HG03460 (cell line): ENCODE results near the gene TLX1.
"Not testable (repeated sequence)": the region's sequence is repeated elsewhere in the genome, so short reads cannot be mapped to it uniquely, and the experiment has no call there.

Source experiments
- ATAC-seq: cut with Tn5 transposase; IDR thresholded peaks from one replicate; pipeline ENCODE4 v1.9.1; 2021; ENCODE audit not compliant: unreplicated experiment

TLX1 gene

GRCh38 chr10:101146392-101147251, 15.5 kb downstream of the TLX1 start:
- ATAC-seq: no peak

GRCh38 chr10:101151395-101151794, 20.3 kb downstream of the TLX1 start:
- no peak for ATAC-seq

GRCh38 chr10:101152316-101152715, 21.2 kb downstream of the TLX1 start:
- no peak for ATAC-seq

- not testable (repeated sequence) for ATAC-seq
These were observed 23.4 kb downstream of the TLX1 start for GRCh38 chr10:101154506-101154905.

- no peak for ATAC-seq
These were observed 24.8 kb downstream of the TLX1 start for GRCh38 chr10:101155896-101156295.

GRCh38 chr10:101157756-101158458, 26.8 kb downstream of the TLX1 start:
- no peak for ATAC-seq

- no peak for ATAC-seq
These were observed 27.5 kb downstream of the TLX1 start for GRCh38 chr10:101158459-101159058.

- ATAC-seq: no peak
These were observed 30.6 kb downstream of the TLX1 start for GRCh38 chr10:101161494-101162299.

- no peak for ATAC-seq
These were observed 31.6 kb downstream of the TLX1 start for GRCh38 chr10:101162677-101163076.

GRCh38 chr10:101164020-101164419, 32.9 kb downstream of the TLX1 start:
- ATAC-seq: no peak

GRCh38 chr10:101165736-101166135, 34.6 kb downstream of the TLX1 start:
- ATAC-seq: no peak

- no peak for ATAC-seq
These were observed 35.3 kb downstream of the TLX1 start for GRCh38 chr10:101166430-101166829.

GRCh38 chr10:101172741-101173140, 41.6 kb downstream of the TLX1 start:
- no peak for ATAC-seq

- ATAC-seq: no peak
These were observed 43.2 kb downstream of the TLX1 start for GRCh38 chr10:101174319-101174718.

- no peak for ATAC-seq
These were observed 45.5 kb downstream of the TLX1 start for GRCh38 chr10:101176577-101176976.

- ATAC-seq: no peak
These were observed 51.8 kb downstream of the TLX1 start for GRCh38 chr10:101182936-101183335.

GRCh38 chr10:101183458-101184183, 52.5 kb downstream of the TLX1 start:
- no peak for ATAC-seq
